ENCODE measurements around the gene VEZF1.

DNA sequence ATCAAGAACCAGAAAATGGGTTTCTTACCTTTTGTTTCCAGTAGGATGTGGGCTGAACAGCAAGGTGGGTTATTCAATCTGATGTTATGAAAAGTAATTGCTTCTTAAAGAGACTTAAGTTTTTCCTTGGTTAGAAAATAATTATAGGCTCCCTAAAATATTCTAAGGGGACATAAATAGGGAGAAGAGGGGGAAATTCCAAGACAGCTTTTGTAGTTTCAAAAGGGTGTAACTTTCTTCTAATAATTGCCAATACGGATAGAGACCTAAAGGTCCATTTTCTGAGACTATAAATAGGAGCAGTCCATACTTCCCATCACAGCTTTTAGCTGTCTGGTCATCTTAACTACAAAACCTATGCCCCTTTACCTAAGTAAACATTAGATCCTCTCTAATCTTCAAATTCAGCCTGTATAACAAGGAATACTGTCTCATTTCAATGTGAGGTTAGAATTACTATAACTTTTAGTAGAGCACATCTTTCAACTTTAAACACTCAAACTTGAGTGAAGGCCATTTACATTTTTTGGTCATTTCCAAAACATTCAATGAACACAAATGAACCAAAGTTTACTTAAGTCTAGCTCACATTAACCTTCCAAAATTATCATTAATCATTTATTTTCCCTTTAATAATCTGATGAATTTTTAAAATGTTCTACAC is 13.5 kb upstream of the VEZF1 start:
- TF ChIP-seq, protein P1, sequence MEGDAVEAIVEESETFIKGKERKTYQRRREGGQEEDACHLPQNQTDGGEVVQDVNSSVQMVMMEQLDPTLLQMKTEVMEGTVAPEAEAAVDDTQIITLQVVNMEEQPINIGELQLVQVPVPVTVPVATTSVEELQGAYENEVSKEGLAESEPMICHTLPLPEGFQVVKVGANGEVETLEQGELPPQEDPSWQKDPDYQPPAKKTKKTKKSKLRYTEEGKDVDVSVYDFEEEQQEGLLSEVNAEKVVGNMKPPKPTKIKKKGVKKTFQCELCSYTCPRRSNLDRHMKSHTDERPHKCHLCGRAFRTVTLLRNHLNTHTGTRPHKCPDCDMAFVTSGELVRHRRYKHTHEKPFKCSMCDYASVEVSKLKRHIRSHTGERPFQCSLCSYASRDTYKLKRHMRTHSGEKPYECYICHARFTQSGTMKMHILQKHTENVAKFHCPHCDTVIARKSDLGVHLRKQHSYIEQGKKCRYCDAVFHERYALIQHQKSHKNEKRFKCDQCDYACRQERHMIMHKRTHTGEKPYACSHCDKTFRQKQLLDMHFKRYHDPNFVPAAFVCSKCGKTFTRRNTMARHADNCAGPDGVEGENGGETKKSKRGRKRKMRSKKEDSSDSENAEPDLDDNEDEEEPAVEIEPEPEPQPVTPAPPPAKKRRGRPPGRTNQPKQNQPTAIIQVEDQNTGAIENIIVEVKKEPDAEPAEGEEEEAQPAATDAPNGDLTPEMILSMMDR (IDR thresholded peaks at IDR 0.05): no peak
- TF ChIP-seq EZH2 (IDR thresholded peaks at IDR 0.05; ENCODE audit: borderline replicate concordance, insufficient read depth, low read depth, low read length, poor library complexity, severe bottlenecking): no peak

All from B cell (primary cell).